Gastrocnemius medialis (tissue), 4 donors: ENCODE results near the gene SLC39A11. TPM values are rescaled to one million over a fixed set of nuclear protein-coding genes. Genes with fewer than 3 reads are reported as not detected.

Experiments
- ATAC-seq, 2 donors: fragments of 150-250 bp; one replicate each; pipeline ENCODE4 v1.9.1; 2016
- DNase-seq, 2 donors: peaks; one replicate each; pipeline ENCODE4 v3.0.0-alpha.2; 2019
- H3K27ac ChIP-seq, 4 donors: fragments of 200-600 bp; sonication (generic); 1 replicate in 1 of 4; 2 replicates in 3 of 4; pipeline ENCODE4 v1.5.1; 2016 to 2018; ENCODE audit warnings: mild to moderate bottlenecking in 2 of 4, moderate library complexity in 1 of 4
- H3K27me3 ChIP-seq, 3 donors: fragments of 200-600 bp; sonication (generic) in 2 of 3; 1 replicate in 1 of 3; 2 replicates in 2 of 3; pipeline versions ENCODE4 v1.5.1 to v1.6.0; 2016 to 2019; ENCODE audit warnings: mild to moderate bottlenecking in 1 of 3, moderate library complexity in 1 of 3
- H3K36me3 ChIP-seq, 2 donors: fragments of 200-600 bp; sonication (generic) in 1 of 2; one replicate each; pipeline ENCODE4 v1.5.1; 2017 to 2018
- H3K4me1 ChIP-seq, 2 donors: fragments of 200-600 bp; sonication (generic) in 1 of 2; one replicate each; pipeline ENCODE4 v1.5.1; 2016 to 2017; ENCODE audit warnings: mild to moderate bottlenecking in 2 of 2
- H3K4me3 ChIP-seq, 4 donors: fragments of 200-600 bp; sonication (generic) in 3 of 4; 1 replicate in 1 of 4; 2 replicates in 3 of 4; pipeline ENCODE4 v1.5.1; 2016 to 2019; ENCODE audit warnings: mild to moderate bottlenecking in 2 of 4
- H3K9me3 ChIP-seq, 3 donors: fragments of 200-600 bp; sonication (generic) in 2 of 3; 1 replicate in 1 of 3; 2 replicates in 2 of 3; pipeline ENCODE4 v1.5.1; 2016 to 2019
- POLR2A ChIP-seq, 2 donors: fragments of 450-650 bp; IDR thresholded peaks; one replicate each; pipeline ENCODE4 v1.6.1; 2017; ENCODE audit warnings: antibody characterized with exemption in 2 of 2, mild to moderate bottlenecking in 2 of 2, moderate library complexity in 2 of 2
- in situ Hi-C, 4 donors: fragments of 200-750 bp; cut with MboI; loops; one replicate each; pipeline versions ENCODE4 v1.15.0 to v1.8.0; 2017; ENCODE audit warnings: low sequenced_read_pairs in 4 of 4
- intact Hi-C: fragments of 100-400 bp; cut with DNase I; formaldehyde crosslinking; loops from one replicate; pipeline ENCODE4 v1.15.1; 2023; ENCODE audit warnings: low total_unique reads
- total RNA-seq, 4 donors: library from RNA; depleted of rRNA; stranded (reverse); fragments of >200 nt; gene quantifications; one replicate each; pipeline versions ENCODE4 v1.1.0 to v1.2.3, GENCODE V29; 2016
- TF ChIP-seq, protein P1 (sequence below), 5 experiments: fragments of 450-650 bp in 3 of 5; fragments of 200-600 bp in 2 of 5; sonication (generic) in 2 of 5; IDR thresholded peaks in 4 of 5; conservative IDR thresholded peaks in 1 of 5; 1 replicate in 4 of 5; 2 replicates in 1 of 5; pipeline ENCODE4 v1.5.1; 2016 to 2019; ENCODE audit warnings: antibody characterized with exemption in 5 of 5, mild to moderate bottlenecking in 3 of 5, moderate library complexity in 3 of 5

Gene SLC39A11
- total RNA-seq, 4 donors from 2014 or later, result 7.6 to 28.4 (median 10.7) TPM

DNA sequence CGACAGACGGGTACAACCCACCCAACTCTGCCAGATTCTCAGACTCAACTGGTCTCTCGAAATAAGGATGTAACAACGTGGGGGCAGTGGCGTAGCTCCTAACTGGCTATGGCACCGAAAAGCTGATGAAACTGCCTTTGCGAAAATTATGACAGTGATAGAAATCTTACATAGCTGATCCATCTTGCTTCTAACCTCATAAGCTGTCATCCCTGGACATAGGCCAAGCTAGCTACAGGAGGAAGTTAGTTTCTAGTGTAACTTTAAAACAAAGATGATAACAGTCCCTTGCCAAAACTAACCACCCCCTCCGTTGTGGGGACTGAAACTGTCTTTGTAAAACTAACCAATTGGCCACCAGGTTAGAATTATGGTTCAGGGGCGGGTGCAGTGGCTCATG is 220.1 kb downstream of the SLC39A11 start:
- Histone ChIP-seq H3K27ac (no peak overlapping the region), H3K36me3 (no peaks in the 10 kb centered on the region), H3K27me3 (no peaks in the 10 kb centered on the region), H3K9me3 (no peaks in the 10 kb centered on the region), H3K4me3 (no peak overlapping the region), H3K4me1 (no peaks in the 10 kb centered on the region)
- DNase-seq, result no peak
- no peak for ATAC-seq
- intact Hi-C loops, result no loop called here
- in situ Hi-C loops, result no loop called here
- TF ChIP-seq POLR2A (IDR thresholded peaks at IDR 0.05), result no peak
- TF ChIP-seq, protein P1, sequence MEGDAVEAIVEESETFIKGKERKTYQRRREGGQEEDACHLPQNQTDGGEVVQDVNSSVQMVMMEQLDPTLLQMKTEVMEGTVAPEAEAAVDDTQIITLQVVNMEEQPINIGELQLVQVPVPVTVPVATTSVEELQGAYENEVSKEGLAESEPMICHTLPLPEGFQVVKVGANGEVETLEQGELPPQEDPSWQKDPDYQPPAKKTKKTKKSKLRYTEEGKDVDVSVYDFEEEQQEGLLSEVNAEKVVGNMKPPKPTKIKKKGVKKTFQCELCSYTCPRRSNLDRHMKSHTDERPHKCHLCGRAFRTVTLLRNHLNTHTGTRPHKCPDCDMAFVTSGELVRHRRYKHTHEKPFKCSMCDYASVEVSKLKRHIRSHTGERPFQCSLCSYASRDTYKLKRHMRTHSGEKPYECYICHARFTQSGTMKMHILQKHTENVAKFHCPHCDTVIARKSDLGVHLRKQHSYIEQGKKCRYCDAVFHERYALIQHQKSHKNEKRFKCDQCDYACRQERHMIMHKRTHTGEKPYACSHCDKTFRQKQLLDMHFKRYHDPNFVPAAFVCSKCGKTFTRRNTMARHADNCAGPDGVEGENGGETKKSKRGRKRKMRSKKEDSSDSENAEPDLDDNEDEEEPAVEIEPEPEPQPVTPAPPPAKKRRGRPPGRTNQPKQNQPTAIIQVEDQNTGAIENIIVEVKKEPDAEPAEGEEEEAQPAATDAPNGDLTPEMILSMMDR (IDR thresholded peaks at IDR 0.05 in 4 of 5, conservative IDR thresholded peaks at IDR 0.05 in 1 of 5), result no peak

DNA sequence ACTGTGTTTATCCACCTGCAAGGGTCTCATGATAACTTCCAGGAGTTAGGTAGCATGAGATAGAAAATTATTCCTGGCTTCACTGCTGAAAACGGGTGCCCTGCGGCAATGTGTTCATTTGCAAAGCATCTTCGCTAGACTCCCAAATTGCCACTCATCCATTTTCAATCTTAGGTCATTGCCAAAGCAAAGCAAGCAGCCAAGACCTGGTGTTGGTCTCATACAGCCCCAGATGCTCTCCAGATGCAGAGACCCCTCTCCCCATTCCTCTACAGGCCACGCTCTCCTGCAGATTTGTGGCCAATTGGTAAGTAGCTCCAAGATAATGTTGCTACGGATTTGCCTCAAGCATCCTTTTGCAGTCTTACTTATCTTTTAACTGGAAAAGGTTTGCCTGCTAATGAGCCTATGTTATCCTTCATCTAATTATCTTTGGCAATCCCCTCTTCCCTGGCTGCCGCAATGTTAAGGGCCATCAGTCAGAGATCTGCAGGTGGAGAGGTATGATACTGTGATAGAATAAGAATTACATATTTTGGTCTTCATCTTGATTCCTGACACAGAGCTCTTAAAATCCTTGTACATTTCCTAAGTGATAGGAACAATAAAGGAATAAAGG is 222.0 kb downstream of the SLC39A11 start:
- H3K4me3 ChIP-seq, result no peak overlapping the region
- intact Hi-C loops (no loop called here), in situ Hi-C loops (no loop called here)
- DNase-seq (no peak), ATAC-seq (no peak)
- no peaks in the 10 kb centered on the region for H3K36me3 ChIP-seq
- H3K9me3 ChIP-seq, result no peaks in the 10 kb centered on the region
- TF ChIP-seq POLR2A (IDR thresholded peaks at IDR 0.05), result no peak
- TF ChIP-seq, protein P1 (IDR thresholded peaks at IDR 0.05 in 4 of 5, conservative IDR thresholded peaks at IDR 0.05 in 1 of 5), result no peak
- H3K27me3 ChIP-seq, result no peaks in the 10 kb centered on the region
- no peaks in the 10 kb centered on the region for H3K4me1 ChIP-seq
- no peak overlapping the region for H3K27ac ChIP-seq

DNA sequence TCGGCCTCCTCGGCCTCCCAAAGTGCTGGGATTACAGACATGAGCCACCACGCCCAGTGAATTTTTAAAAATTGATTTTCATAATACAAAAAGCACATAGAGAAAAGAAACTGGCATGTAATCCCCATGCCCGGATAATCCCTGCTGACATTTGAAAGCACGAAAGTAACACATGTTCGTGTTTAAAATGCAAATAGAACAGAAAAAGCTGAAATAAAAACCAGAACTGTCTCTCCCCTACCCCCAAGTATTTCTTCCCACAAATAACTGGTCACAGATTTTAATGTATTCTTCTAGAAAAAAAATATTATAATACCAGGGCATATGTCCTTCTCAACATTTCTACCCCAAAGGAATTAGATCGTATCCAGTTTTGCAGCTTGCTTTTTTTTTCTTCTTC is 222.9 kb downstream of the SLC39A11 start:
- no peak for DNase-seq
- Histone ChIP-seq H3K36me3 (no peaks in the 10 kb centered on the region), H3K27ac (no peak overlapping the region), H3K4me3 (no peak overlapping the region), H3K9me3 (no peaks in the 10 kb centered on the region), H3K27me3 (no peaks in the 10 kb centered on the region), H3K4me1 (no peaks in the 10 kb centered on the region)
- ATAC-seq, result no peak
- in situ Hi-C loops (no loop called here), intact Hi-C loops (no loop called here)
- no peak for TF ChIP-seq POLR2A (IDR thresholded peaks at IDR 0.05)
- TF ChIP-seq, protein P1 (IDR thresholded peaks at IDR 0.05 in 4 of 5, conservative IDR thresholded peaks at IDR 0.05 in 1 of 5), result no peak

DNA sequence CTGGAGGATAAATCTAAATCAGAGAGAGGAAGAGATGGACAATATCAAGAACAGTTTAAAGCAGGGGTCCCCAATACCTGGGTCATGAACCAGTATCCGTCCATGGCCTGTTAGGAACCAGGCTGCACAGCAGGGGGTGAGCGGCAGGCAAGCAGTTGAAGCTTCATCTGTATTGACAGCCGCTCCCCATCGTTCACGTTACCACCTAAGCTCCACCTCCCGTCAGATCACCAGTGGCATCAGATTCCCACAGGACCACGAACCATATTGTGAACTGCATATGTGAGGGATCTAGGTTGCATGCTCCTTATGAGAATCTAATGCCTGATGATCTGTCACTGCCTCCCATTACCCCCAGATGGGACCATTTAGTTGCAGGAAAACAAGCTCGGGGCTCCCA is 226.5 kb downstream of the SLC39A11 start:
- H3K36me3 ChIP-seq, result no peaks in the 10 kb centered on the region
- no peaks in the 10 kb centered on the region for H3K4me1 ChIP-seq
- H3K9me3 ChIP-seq, result no peaks in the 10 kb centered on the region
- ATAC-seq (no peak), DNase-seq (no peak)
- intact Hi-C loops, result no loop called here
- in situ Hi-C loops, result no loop called here
- no peak overlapping the region for H3K27ac ChIP-seq
- H3K27me3 ChIP-seq, result no peaks in the 10 kb centered on the region
- TF ChIP-seq, protein P1 (IDR thresholded peaks at IDR 0.05 in 4 of 5, conservative IDR thresholded peaks at IDR 0.05 in 1 of 5), result no peak
- H3K4me3 ChIP-seq, result no peak overlapping the region
